K562 (cell line): ENCODE results near the gene ADPRHL1.

Experiments
- EZH2 ChIP-seq: IDR thresholded peaks from 2 replicates; pipeline ENCODE4 v1.6.1; 2012; ENCODE audit warnings: low read depth, mild to moderate bottlenecking, inconsistent platforms, low read length, borderline replicate concordance
- GTF2E2 ChIP-seq: fragments of 200-800 bp; sonication (Bioruptor generic); IDR thresholded peaks from 2 replicates; pipeline ENCODE4 v1.6.1; 2016; ENCODE audit warnings: missing genetic modification characterization, missing compliant biosample characterization
- JUNB ChIP-seq: fragments of 450-650 bp; formaldehyde crosslinking; conservative IDR thresholded peaks from 2 replicates; pipeline ENCODE4 v1.4.0; 2020; ENCODE audit warnings: mild to moderate bottlenecking
- KLF16 ChIP-seq: IDR thresholded peaks from 2 replicates; pipeline ENCODE4 v1.6.1; 2016; ENCODE audit warnings: antibody characterized with exemption
- NELFE ChIP-seq: IDR thresholded peaks from 2 replicates; pipeline ENCODE4 v1.6.1; 2011; ENCODE audit warnings: mild to moderate bottlenecking; ENCODE audit not compliant: insufficient read depth, insufficient read length

DNA sequence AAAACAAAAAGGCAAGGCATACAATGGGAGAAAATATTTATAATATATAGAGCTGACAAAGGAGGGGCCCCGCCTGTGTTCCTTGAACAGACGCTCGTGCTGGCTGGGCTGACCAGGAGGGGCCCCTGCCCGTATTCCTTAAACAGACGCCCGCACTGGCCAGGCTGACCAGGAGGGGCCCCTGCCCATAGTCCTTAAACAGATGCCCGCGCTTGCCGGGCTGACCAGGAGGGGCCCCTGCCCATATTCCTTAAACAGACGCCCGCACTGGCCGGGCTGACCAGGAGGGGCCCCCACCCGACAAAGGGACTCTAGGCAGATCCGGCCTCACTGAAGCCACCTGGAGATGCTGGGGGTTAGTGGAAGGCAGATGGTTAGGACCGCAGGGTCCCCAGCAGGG lies 9.3 kb downstream of the ADPRHL1 start:
- no peak for TF ChIP-seq JUNB
- no peak for TF ChIP-seq KLF16
- no peak for TF ChIP-seq EZH2
- no peak for TF ChIP-seq GTF2E2 (tag)
- TF ChIP-seq NELFE: no peak
